HEK293 (cell line): Measurements from ENCODE around the gene TMEM19.
A peak's percentile ranks its signal among the peaks of the same experiment; 100 is the strongest.

Experiments
- CTCF ChIA-PET: fragments of 350-600 bp; formaldehyde crosslinking; extraction: SDS; loops from one replicate; lab custom pipeline; 2021; ENCODE audit warnings: antibody characterized with exemption; lab: Yijun Ruan, JAX
- POLR2A ChIA-PET: fragments of 300-600 bp; formaldehyde crosslinking; extraction: SDS; loops from one replicate; lab custom pipeline; 2020; ENCODE audit warnings: antibody characterized with exemption, inconsistent platforms; lab: Yijun Ruan, JAX
- H3K27ac ChIP-seq: fragments of 200-500 bp; sonication (Bioruptor generic); 2 replicates; pipeline ENCODE4 v1.5.1; 2014; ENCODE audit warnings: low read depth, low read length, control low read depth, inconsistent platforms; ENCODE audit errors: extremely low read depth
- H3K36me3 ChIP-seq, 2 experiments: fragments of 200-500 bp in 1 of 2; sonication (Bioruptor generic) in 1 of 2; 1 replicate in 1 of 2; 2 replicates in 1 of 2; pipeline ENCODE4 v1.5.1; 2014 to 2017; ENCODE audit warnings: inconsistent platforms in 2 of 2, low read length in 2 of 2; ENCODE audit not compliant: control insufficient read depth in 2 of 2, insufficient read depth in 1 of 2
- H3K4me1 ChIP-seq: fragments of 200-500 bp; sonication (Bioruptor generic); 2 replicates; pipeline ENCODE4 v1.5.1; 2014; ENCODE audit warnings: mild to moderate bottlenecking, low read length, inconsistent platforms; ENCODE audit not compliant: control insufficient read depth, insufficient read depth
- H3K4me3 ChIP-seq: 2 replicates; pipeline ENCODE4 v1.5.1; 2011; ENCODE audit warnings: low read depth, mild to moderate bottlenecking, control low read depth, low read length, moderate library complexity
- H3K9me3 ChIP-seq: fragments of 200-500 bp; sonication (Bioruptor generic); 2 replicates; pipeline ENCODE4 v1.5.1; 2014; ENCODE audit warnings: low read depth, low read length, inconsistent platforms; ENCODE audit not compliant: control insufficient read depth, insufficient read depth
- HOXC10 ChIP-seq: sonication (generic); formaldehyde crosslinking; IDR thresholded peaks from 2 replicates; pipeline ENCODE4 v1.8.1; 2023; ENCODE audit warnings: mild to moderate bottlenecking, missing genetic modification reagents
- ZNF112 ChIP-seq: fragments of 450-650 bp; formaldehyde crosslinking; IDR thresholded peaks from 2 replicates; pipeline ENCODE4 v1.5.0; 2017; ENCODE audit warnings: missing biosample characterization, missing genetic modification characterization
- ZNF121 ChIP-seq: fragments of 450-650 bp; formaldehyde crosslinking; IDR thresholded peaks from 2 replicates; pipeline ENCODE4 v1.5.1; 2016; ENCODE audit warnings: missing biosample characterization, missing genetic modification characterization
- ZNF132 ChIP-seq: fragments of 450-650 bp; formaldehyde crosslinking; IDR thresholded peaks from 2 replicates; pipeline ENCODE4 v1.5.1; 2017; ENCODE audit warnings: missing biosample characterization, missing genetic modification characterization, borderline replicate concordance
- ZNF2 ChIP-seq: fragments of 450-650 bp; formaldehyde crosslinking; IDR thresholded peaks from 2 replicates; pipeline ENCODE4 v1.5.1; 2016; ENCODE audit warnings: missing biosample characterization, missing genetic modification characterization
- ZNF266 ChIP-seq: fragments of 450-650 bp; formaldehyde crosslinking; IDR thresholded peaks from 2 replicates; pipeline ENCODE4 v1.5.1; 2016; ENCODE audit warnings: missing biosample characterization, missing genetic modification characterization, low read depth
- ZNF335 ChIP-seq: fragments of 450-650 bp; formaldehyde crosslinking; conservative IDR thresholded peaks from 2 replicates; pipeline ENCODE4 v1.5.1; 2016; ENCODE audit warnings: missing biosample characterization, missing genetic modification characterization
- ZNF398 ChIP-seq: fragments of 450-650 bp; formaldehyde crosslinking; IDR thresholded peaks from 2 replicates; pipeline ENCODE4 v1.5.1; 2017; ENCODE audit warnings: missing biosample characterization, missing genetic modification characterization
- ZNF600 ChIP-seq: fragments of 450-650 bp; formaldehyde crosslinking; IDR thresholded peaks from 2 replicates; pipeline ENCODE4 v1.5.1; 2016; ENCODE audit warnings: missing biosample characterization, missing genetic modification characterization
- TF ChIP-seq, protein P1 (sequence below): fragments of 450-650 bp; formaldehyde crosslinking; IDR thresholded peaks from 2 replicates; pipeline ENCODE4 v1.5.1; 2016; ENCODE audit warnings: missing biosample characterization, missing genetic modification characterization
- TF ChIP-seq, protein P2 (sequence below): fragments of 450-650 bp; formaldehyde crosslinking; IDR thresholded peaks from 2 replicates; pipeline ENCODE4 v1.5.0; 2017; ENCODE audit warnings: missing biosample characterization, missing genetic modification characterization, borderline replicate concordance
- TF ChIP-seq, protein P3 (sequence below): fragments of 450-650 bp; formaldehyde crosslinking; conservative IDR thresholded peaks from 2 replicates; pipeline ENCODE4 v1.5.1; 2016; ENCODE audit warnings: low read depth, missing biosample characterization, missing genetic modification characterization
- TF ChIP-seq, protein P4 (sequence below): fragments of 450-650 bp; formaldehyde crosslinking; IDR thresholded peaks from 2 replicates; pipeline ENCODE4 v1.5.1; 2017; ENCODE audit warnings: missing biosample characterization, missing genetic modification characterization

TMEM19 gene

DNA sequence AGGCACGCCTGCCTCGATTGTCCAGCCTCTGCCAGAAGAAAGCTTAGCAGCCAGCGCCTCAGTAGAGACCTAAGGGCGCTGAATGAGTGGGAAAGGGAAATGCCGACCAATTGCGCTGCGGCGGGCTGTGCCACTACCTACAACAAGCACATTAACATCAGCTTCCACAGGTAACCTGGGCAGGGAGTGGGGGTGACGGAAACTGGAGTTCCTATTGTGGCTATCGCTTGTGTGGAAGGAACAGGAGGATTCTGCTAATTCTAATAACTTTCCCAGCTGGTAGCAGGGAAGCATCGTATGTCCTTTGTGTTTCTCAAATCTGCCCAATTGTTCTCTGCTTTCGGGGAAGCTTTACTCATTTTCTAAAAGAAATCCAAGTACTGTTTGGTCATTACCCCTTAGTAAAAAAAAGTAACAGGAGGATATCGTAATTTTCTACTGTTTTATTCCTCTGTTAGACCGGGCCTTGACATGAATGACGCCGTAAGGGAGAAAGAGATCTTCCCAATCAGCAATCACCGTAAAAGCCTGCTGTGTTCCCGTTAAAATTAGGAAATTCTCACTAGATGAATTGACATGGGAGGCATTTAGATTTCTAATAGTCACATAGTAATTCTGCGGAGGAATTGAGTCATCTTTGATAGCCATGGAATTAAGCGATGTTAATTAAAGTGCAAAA is 21.3 kb upstream of the TMEM19 start (continued):
- TF ChIP-seq ZNF398 (tag by site-specific recombination) (no peak), ZNF2 (0 out of 2 replicates have a peak, but pooled peaks have one; percentile 10), ZNF600 (tag by site-specific recombination) (peak; percentile 73; the same call in 1 of the 2 replicates)
- TF ChIP-seq, protein P1, sequence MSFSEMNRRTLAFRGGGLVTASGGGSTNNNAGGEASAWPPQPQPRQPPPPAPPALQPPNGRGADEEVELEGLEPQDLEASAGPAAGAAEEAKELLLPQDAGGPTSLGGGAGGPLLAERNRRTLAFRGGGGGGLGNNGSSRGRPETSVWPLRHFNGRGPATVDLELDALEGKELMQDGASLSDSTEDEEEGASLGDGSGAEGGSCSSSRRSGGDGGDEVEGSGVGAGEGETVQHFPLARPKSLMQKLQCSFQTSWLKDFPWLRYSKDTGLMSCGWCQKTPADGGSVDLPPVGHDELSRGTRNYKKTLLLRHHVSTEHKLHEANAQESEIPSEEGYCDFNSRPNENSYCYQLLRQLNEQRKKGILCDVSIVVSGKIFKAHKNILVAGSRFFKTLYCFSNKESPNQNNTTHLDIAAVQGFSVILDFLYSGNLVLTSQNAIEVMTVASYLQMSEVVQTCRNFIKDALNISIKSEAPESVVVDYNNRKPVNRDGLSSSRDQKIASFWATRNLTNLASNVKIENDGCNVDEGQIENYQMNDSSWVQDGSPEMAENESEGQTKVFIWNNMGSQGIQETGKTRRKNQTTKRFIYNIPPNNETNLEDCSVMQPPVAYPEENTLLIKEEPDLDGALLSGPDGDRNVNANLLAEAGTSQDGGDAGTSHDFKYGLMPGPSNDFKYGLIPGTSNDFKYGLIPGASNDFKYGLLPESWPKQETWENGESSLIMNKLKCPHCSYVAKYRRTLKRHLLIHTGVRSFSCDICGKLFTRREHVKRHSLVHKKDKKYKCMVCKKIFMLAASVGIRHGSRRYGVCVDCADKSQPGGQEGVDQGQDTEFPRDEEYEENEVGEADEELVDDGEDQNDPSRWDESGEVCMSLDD: 0 out of 2 replicates have a peak, but pooled peaks have one; percentile 42

DNA sequence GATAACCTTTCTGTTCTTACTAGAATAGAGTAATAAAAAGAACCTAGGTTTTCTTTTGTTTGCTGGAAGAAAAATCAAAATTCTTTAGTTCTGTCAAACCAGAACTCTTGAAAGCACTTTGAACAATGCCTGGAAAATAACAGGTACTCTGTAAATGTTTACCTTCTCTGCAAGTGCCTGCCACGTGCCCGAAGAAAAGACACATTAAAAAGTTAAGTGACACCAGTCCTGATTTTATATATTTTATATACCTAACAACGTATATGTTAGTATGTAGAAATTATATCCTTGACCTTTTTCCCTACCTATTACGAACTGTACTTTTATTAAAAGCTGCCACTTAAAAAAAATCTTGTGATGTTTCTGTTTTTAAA is 20.8 kb upstream of the TMEM19 start:
- ChIA-PET CTCF (interaction anchor here (0.6 to 1.3 kb wide), 2 partner anchors 84 to 243 kb away, joined by 3 read pairs; no protein-coding TSS in a partner anchor), POLR2A (interaction anchor here (1.2 to 2.9 kb wide), 3 partner anchors 11 to 82 kb away, joined by 8 to 90 read pairs (median 13); partner anchors contain the start of gene TMEM19)
- no peak overlapping the region for H3K27ac ChIP-seq
- peaks cover 2 to 4% of the 10 kb centered on the region in 2 experiments for H3K36me3 ChIP-seq
- no peaks in the 10 kb centered on the region for H3K9me3 ChIP-seq
- TF ChIP-seq ZNF132 (tag by site-specific recombination) (no peak), ZNF112 (tag by site-specific recombination) (no peak), ZNF335 (tag by site-specific recombination) (peak; percentile 45; the same call in 1 of the 2 replicates)
- peaks cover 5% of the 10 kb centered on the region; the same call in 1 of the 2 replicates for H3K4me1 ChIP-seq
- peak overlapping the region; percentile 71 for H3K4me3 ChIP-seq

GRCh38 chr12:71666259-71666658 is 19.6 kb upstream of the TMEM19 start:
- Histone ChIP-seq H3K4me1 (peaks cover 8% of the 10 kb centered on the region; the same call in 1 of the 2 replicates), H3K27ac (no peak overlapping the region), H3K9me3 (no peaks in the 10 kb centered on the region), H3K36me3 (no peaks in the 10 kb centered on the region; a peak in 1 of 3 replicates)
- POLR2A ChIA-PET: no interaction called here
- TF ChIP-seq, protein P2, sequence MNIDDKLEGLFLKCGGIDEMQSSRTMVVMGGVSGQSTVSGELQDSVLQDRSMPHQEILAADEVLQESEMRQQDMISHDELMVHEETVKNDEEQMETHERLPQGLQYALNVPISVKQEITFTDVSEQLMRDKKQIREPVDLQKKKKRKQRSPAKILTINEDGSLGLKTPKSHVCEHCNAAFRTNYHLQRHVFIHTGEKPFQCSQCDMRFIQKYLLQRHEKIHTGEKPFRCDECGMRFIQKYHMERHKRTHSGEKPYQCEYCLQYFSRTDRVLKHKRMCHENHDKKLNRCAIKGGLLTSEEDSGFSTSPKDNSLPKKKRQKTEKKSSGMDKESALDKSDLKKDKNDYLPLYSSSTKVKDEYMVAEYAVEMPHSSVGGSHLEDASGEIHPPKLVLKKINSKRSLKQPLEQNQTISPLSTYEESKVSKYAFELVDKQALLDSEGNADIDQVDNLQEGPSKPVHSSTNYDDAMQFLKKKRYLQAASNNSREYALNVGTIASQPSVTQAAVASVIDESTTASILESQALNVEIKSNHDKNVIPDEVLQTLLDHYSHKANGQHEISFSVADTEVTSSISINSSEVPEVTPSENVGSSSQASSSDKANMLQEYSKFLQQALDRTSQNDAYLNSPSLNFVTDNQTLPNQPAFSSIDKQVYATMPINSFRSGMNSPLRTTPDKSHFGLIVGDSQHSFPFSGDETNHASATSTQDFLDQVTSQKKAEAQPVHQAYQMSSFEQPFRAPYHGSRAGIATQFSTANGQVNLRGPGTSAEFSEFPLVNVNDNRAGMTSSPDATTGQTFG: no peak
- peak; percentile 85 for TF ChIP-seq ZNF121
- TF ChIP-seq, all 188 proteins: peak for 1
- CTCF ChIA-PET: interaction anchor here (0.6 to 0.7 kb wide), 2 partner anchors 25 to 704 kb away, joined by 3 to 4 read pairs; no protein-coding TSS in a partner anchor
- H3K4me3 ChIP-seq: no peak overlapping the region

- Histone ChIP-seq H3K36me3 (no peaks in the 10 kb centered on the region), H3K9me3 (no peaks in the 10 kb centered on the region), H3K4me3 (no peak overlapping the region), H3K4me1 (peaks cover 23% of the 10 kb centered on the region), H3K27ac (no peak overlapping the region)
- TF ChIP-seq, protein P3, sequence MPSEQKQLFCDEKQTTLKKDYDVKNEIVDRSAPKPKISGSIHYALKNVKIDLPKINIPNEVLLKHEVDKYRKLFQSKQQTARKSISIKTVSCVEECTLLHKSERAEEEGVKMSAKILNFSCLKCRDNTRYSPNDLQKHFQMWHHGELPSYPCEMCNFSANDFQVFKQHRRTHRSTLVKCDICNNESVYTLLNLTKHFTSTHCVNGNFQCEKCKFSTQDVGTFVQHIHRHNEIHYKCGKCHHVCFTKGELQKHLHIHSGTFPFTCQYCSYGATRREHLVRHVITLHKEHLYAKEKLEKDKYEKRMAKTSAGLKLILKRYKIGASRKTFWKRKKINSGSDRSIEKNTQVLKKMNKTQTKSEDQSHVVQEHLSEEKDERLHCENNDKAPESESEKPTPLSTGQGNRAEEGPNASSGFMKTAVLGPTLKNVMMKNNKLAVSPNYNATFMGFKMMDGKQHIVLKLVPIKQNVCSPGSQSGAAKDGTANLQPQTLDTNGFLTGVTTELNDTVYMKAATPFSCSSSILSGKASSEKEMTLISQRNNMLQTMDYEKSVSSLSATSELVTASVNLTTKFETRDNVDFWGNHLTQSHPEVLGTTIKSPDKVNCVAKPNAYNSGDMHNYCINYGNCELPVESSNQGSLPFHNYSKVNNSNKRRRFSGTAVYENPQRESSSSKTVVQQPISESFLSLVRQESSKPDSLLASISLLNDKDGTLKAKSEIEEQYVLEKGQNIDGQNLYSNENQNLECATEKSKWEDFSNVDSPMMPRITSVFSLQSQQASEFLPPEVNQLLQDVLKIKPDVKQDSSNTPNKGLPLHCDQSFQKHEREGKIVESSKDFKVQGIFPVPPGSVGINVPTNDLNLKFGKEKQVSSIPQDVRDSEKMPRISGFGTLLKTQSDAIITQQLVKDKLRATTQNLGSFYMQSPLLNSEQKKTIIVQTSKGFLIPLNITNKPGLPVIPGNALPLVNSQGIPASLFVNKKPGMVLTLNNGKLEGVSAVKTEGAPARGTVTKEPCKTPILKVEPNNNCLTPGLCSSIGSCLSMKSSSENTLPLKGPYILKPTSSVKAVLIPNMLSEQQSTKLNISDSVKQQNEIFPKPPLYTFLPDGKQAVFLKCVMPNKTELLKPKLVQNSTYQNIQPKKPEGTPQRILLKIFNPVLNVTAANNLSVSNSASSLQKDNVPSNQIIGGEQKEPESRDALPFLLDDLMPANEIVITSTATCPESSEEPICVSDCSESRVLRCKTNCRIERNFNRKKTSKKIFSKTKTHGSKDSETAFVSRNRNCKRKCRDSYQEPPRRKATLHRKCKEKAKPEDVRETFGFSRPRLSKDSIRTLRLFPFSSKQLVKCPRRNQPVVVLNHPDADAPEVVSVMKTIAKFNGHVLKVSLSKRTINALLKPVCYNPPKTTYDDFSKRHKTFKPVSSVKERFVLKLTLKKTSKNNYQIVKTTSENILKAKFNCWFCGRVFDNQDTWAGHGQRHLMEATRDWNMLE: no peak
- TF ChIP-seq HOXC10 (no peak), ZNF266 (tag by site-specific recombination) (no peak)
- TF ChIP-seq, protein P4, sequence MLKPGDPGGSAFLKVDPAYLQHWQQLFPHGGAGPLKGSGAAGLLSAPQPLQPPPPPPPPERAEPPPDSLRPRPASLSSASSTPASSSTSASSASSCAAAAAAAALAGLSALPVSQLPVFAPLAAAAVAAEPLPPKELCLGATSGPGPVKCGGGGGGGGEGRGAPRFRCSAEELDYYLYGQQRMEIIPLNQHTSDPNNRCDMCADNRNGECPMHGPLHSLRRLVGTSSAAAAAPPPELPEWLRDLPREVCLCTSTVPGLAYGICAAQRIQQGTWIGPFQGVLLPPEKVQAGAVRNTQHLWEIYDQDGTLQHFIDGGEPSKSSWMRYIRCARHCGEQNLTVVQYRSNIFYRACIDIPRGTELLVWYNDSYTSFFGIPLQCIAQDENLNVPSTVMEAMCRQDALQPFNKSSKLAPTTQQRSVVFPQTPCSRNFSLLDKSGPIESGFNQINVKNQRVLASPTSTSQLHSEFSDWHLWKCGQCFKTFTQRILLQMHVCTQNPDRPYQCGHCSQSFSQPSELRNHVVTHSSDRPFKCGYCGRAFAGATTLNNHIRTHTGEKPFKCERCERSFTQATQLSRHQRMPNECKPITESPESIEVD (tag by site-specific recombination): 0 out of 2 replicates have a peak, but pooled peaks have one; percentile 15
- CTCF ChIA-PET: no interaction called here
- POLR2A ChIA-PET: no interaction called here
Measured at GRCh38 chr12:71671311-71671710, 14.6 kb upstream of the TMEM19 start.
